CD4-positive, alpha-beta T cell treated with Interleukin-15 for 4 hours (primary cell): ENCODE results near the gene MMADHC.
"Not testable (repeated sequence)": the region's sequence is repeated elsewhere in the genome, so short reads cannot be mapped to it uniquely, and the experiment has no call there.

Source experiments
- DNase-seq: peaks from one replicate; pipeline ENCODE4 v3.0.0-alpha.2; 2020; ENCODE audit warnings: low spot score

The MMADHC gene

GRCh38 chr2:149595056-149595963 is 7.7 kb upstream of the MMADHC start:
- no peak for DNase-seq

- no peak for DNase-seq
Observed at GRCh38 chr2:149594411-149594810, 6.8 kb upstream of the MMADHC start.

- no peak for DNase-seq
Observed at GRCh38 chr2:149587950-149588487, 444 bp upstream of the MMADHC start.

- no peak for DNase-seq
Observed at GRCh38 chr2:149586898-149587219, 716 bp downstream of the MMADHC start.

- DNase-seq = no peak
Observed at GRCh38 chr2:149586063-149586462, 1.5 kb downstream of the MMADHC start.

- no peak for DNase-seq
Observed at GRCh38 chr2:149585166-149585885, 2.2 kb downstream of the MMADHC start.

- DNase-seq = no peak
Observed at GRCh38 chr2:149579972-149580882, 7.3 kb downstream of the MMADHC start.

- no peak for DNase-seq
Observed at GRCh38 chr2:149577269-149577668, 10.3 kb downstream of the MMADHC start.

- DNase-seq = no peak
Observed at GRCh38 chr2:149575752-149576151, 11.8 kb downstream of the MMADHC start.

GRCh38 chr2:149575277-149575676 is 12.3 kb downstream of the MMADHC start:
- no peak for DNase-seq

GRCh38 chr2:149573760-149574159 is 13.8 kb downstream of the MMADHC start:
- no peak for DNase-seq

GRCh38 chr2:149572102-149572953 is 15.2 kb downstream of the MMADHC start:
- DNase-seq = no peak

GRCh38 chr2:149568138-149568537 is 19.4 kb downstream of the MMADHC start:
- DNase-seq = no peak

- no peak for DNase-seq
Observed at GRCh38 chr2:149566652-149567051, 20.9 kb downstream of the MMADHC start.

- not testable (repeated sequence) for DNase-seq
Observed at GRCh38 chr2:149565625-149566024, 21.9 kb downstream of the MMADHC start.

GRCh38 chr2:149564983-149565382 is 22.6 kb downstream of the MMADHC start:
- DNase-seq = no peak

GRCh38 chr2:149564097-149564496 is 23.5 kb downstream of the MMADHC start:
- DNase-seq = no peak

- no peak for DNase-seq
Observed at GRCh38 chr2:149562324-149562723, 25.3 kb downstream of the MMADHC start.

GRCh38 chr2:149561309-149561926 is 26.2 kb downstream of the MMADHC start:
- peak; percentile 52 for DNase-seq

GRCh38 chr2:149559341-149560068 is 28.1 kb downstream of the MMADHC start:
- DNase-seq = no peak
